H9 (cell line): Measurements from ENCODE around the gene SLIT1. TPM values are rescaled to one million over a fixed set of nuclear protein-coding genes. Genes with fewer than 3 reads are reported as not detected.

Experiments
- DNase-seq: peaks from one replicate; pipeline ENCODE4 v3.0.0-alpha.2; 2017
- H2AFZ ChIP-seq: one replicate; pipeline ENCODE4 v1.6.1; 2013; ENCODE audit warnings: mild to moderate bottlenecking, low read length, control low read depth, moderate library complexity
- H2AK5ac ChIP-seq: 2 replicates; pipeline ENCODE4 v1.6.1; 2013; ENCODE audit warnings: low read length, control low read depth, mixed read lengths; ENCODE audit not compliant: insufficient read length
- H2BK120ac ChIP-seq: one replicate; pipeline ENCODE4 v1.6.1; 2013; ENCODE audit warnings: low read depth, mild to moderate bottlenecking, low read length, control low read depth, inconsistent platforms; ENCODE audit not compliant: poor library complexity, severe bottlenecking
- H2BK12ac ChIP-seq: 2 replicates; pipeline ENCODE4 v1.6.1; 2013; ENCODE audit warnings: low read length, control low read depth, mixed read lengths, low read depth; ENCODE audit not compliant: insufficient read length
- H2BK15ac ChIP-seq: 2 replicates; pipeline ENCODE4 v1.6.1; 2013; ENCODE audit warnings: low read depth, low read length, control low read depth
- H2BK20ac ChIP-seq: one replicate; pipeline ENCODE4 v1.6.1; 2013; ENCODE audit warnings: low read depth, mild to moderate bottlenecking, low read length, control low read depth, inconsistent platforms; ENCODE audit not compliant: poor library complexity, severe bottlenecking
- H2BK5ac ChIP-seq: 2 replicates; pipeline ENCODE4 v1.6.1; 2013; ENCODE audit warnings: low read length, control low read depth, mixed read lengths; ENCODE audit not compliant: insufficient read length
- H3K14ac ChIP-seq: 2 replicates; pipeline ENCODE4 v1.6.1; 2013; ENCODE audit warnings: low read length, control low read depth; ENCODE audit not compliant: insufficient read depth
- H3K18ac ChIP-seq: 2 replicates; pipeline ENCODE4 v1.6.1; 2013; ENCODE audit warnings: low read depth, mild to moderate bottlenecking, mixed read lengths, low read length, control low read depth; ENCODE audit not compliant: insufficient read length
- H3K23ac ChIP-seq: 2 replicates; pipeline ENCODE4 v1.6.1; 2013; ENCODE audit warnings: low read length, control low read depth, mixed read lengths, low read depth; ENCODE audit not compliant: insufficient read length
- H3K23me2 ChIP-seq: 2 replicates; pipeline ENCODE4 v1.6.1; 2013; ENCODE audit warnings: low read depth, mild to moderate bottlenecking, mixed read lengths, low read length, control low read depth; ENCODE audit not compliant: insufficient read length, poor library complexity, severe bottlenecking
- H3K27ac ChIP-seq: 2 replicates; pipeline ENCODE4 v1.5.1; 2013; ENCODE audit warnings: low read length, control low read depth, mixed read lengths, low read depth; ENCODE audit not compliant: insufficient read length
- H3K27me3 ChIP-seq: 2 replicates; pipeline ENCODE4 v1.6.1; 2013; ENCODE audit warnings: low read length, control low read depth, inconsistent platforms; ENCODE audit not compliant: insufficient read depth
- H3K4ac ChIP-seq: 2 replicates; pipeline ENCODE4 v1.6.1; 2013; ENCODE audit warnings: low read depth, mild to moderate bottlenecking, control low read depth, inconsistent platforms, low read length, moderate library complexity
- H3K4me1 ChIP-seq: 2 replicates; pipeline ENCODE4 v1.6.1; 2013; ENCODE audit warnings: low read length, control low read depth, inconsistent platforms; ENCODE audit not compliant: insufficient read depth
- H3K4me2 ChIP-seq: 2 replicates; pipeline ENCODE4 v1.6.1; 2013; ENCODE audit warnings: low read length, control low read depth, mixed read lengths; ENCODE audit not compliant: insufficient read length, insufficient read depth
- H3K56ac ChIP-seq: 2 replicates; pipeline ENCODE4 v1.6.1; 2013; ENCODE audit warnings: low read depth, mild to moderate bottlenecking, mixed read lengths, low read length, control low read depth; ENCODE audit not compliant: insufficient read length
- H3K79me1 ChIP-seq: 2 replicates; pipeline ENCODE4 v1.6.1; 2013; ENCODE audit warnings: low read depth, mild to moderate bottlenecking, moderate library complexity, low read length, control low read depth, inconsistent platforms; ENCODE audit not compliant: insufficient read depth, poor library complexity, severe bottlenecking
- H3K79me2 ChIP-seq: 2 replicates; pipeline ENCODE4 v1.6.1; 2013; ENCODE audit warnings: low read length, control low read depth, inconsistent platforms; ENCODE audit not compliant: insufficient read depth
- H3K9ac ChIP-seq: 2 replicates; pipeline ENCODE4 v1.6.1; 2013; ENCODE audit warnings: low read length, control low read depth, mixed read lengths; ENCODE audit not compliant: insufficient read length; ENCODE audit errors: extremely low read depth
- H3K9me3 ChIP-seq: one replicate; pipeline ENCODE4 v1.6.1; 2013; ENCODE audit warnings: low read depth, low read length, inconsistent platforms; ENCODE audit not compliant: control insufficient read depth
- H3T11ph ChIP-seq: one replicate; pipeline ENCODE4 v1.6.1; 2013; ENCODE audit warnings: mild to moderate bottlenecking, low read length, control low read depth, inconsistent platforms
- H4K20me1 ChIP-seq: one replicate; pipeline ENCODE4 v1.6.1; 2013; ENCODE audit not compliant: control insufficient read depth, insufficient read length, insufficient read depth
- H4K5ac ChIP-seq: 2 replicates; pipeline ENCODE4 v1.6.1; 2013; ENCODE audit warnings: low read depth, mild to moderate bottlenecking, mixed read lengths, low read length, control low read depth; ENCODE audit not compliant: insufficient read length
- H4K8ac ChIP-seq: replicated peaks from 2 replicates; pipeline ENCODE4 v1.6.1; 2013; ENCODE audit warnings: low read length, control low read depth, mixed read lengths, low read depth; ENCODE audit not compliant: insufficient read length
- H4K91ac ChIP-seq: 2 replicates; pipeline ENCODE4 v1.6.1; 2013; ENCODE audit warnings: low read depth, mild to moderate bottlenecking, moderate library complexity, mixed read lengths, low read length, control low read depth; ENCODE audit not compliant: insufficient read length
- H3K27ac Mint-ChIP-seq, 3 experiments: 2 replicates in 2 of 3; 3 replicates in 1 of 3; pipeline ENCODE4 v1.8.0; 2020 to 2021; ENCODE audit warnings: mixed read lengths in 3 of 3, mild to moderate bottlenecking in 1 of 3, moderate library complexity in 1 of 3
- H3K27me3 Mint-ChIP-seq: 2 replicates; pipeline ENCODE4 v1.8.0; 2021; ENCODE audit warnings: low read depth, mild to moderate bottlenecking, moderate library complexity, mixed read lengths
- H3K36me3 Mint-ChIP-seq, 3 experiments: 2 replicates in 2 of 3; 3 replicates in 1 of 3; pipeline ENCODE4 v1.8.0; 2020 to 2021; ENCODE audit warnings: low read depth in 3 of 3, mixed read lengths in 3 of 3; ENCODE audit not compliant: insufficient read depth in 1 of 3
- H3K4me1 Mint-ChIP-seq, 2 experiments: 2 replicates each; pipeline ENCODE4 v1.8.0; 2020; ENCODE audit warnings: mixed read lengths in 2 of 2
- H3K4me3 Mint-ChIP-seq, 2 experiments: 2 replicates in 1 of 2; 3 replicates in 1 of 2; pipeline ENCODE4 v1.8.0; 2020 to 2021; ENCODE audit warnings: mild to moderate bottlenecking in 2 of 2, mixed read lengths in 2 of 2, moderate library complexity in 1 of 2
- H3K9me3 Mint-ChIP-seq, 2 experiments: 2 replicates in 1 of 2; 3 replicates in 1 of 2; pipeline ENCODE4 v1.8.0; 2020; ENCODE audit warnings: mild to moderate bottlenecking in 2 of 2, mixed read lengths in 2 of 2, moderate library complexity in 1 of 2
- WGBS: extraction: QIAGEN DNeasy Blood & Tissue Kit; methylation state at CpG from one replicate; pipeline ENCODE4 v1.1.7; 2013; ENCODE audit warnings: missing lambda C conversion rate, low lambda C conversion rate, mixed read lengths; ENCODE audit not compliant: insufficient read length; ENCODE audit errors: extremely low coverage; 5-methylcytosine and 5-hydroxymethylcytosine counted together
- total RNA-seq: library from RNA; stranded (reverse); gene quantifications from 2 replicates; pipeline ENCODE4 v1.2.1, GENCODE V29; 2021
- TF ChIP-seq, protein P1 (sequence below): fragments of 200-600 bp; sonication (generic); conservative IDR thresholded peaks from 3 replicates; pipeline ENCODE4 v1.8.0; 2021; ENCODE audit warnings: antibody characterized with exemption, mild to moderate bottlenecking

Gene SLIT1
- total RNA-seq, 1 experiment from 2014 or later: 0.57 TPM

DNA sequence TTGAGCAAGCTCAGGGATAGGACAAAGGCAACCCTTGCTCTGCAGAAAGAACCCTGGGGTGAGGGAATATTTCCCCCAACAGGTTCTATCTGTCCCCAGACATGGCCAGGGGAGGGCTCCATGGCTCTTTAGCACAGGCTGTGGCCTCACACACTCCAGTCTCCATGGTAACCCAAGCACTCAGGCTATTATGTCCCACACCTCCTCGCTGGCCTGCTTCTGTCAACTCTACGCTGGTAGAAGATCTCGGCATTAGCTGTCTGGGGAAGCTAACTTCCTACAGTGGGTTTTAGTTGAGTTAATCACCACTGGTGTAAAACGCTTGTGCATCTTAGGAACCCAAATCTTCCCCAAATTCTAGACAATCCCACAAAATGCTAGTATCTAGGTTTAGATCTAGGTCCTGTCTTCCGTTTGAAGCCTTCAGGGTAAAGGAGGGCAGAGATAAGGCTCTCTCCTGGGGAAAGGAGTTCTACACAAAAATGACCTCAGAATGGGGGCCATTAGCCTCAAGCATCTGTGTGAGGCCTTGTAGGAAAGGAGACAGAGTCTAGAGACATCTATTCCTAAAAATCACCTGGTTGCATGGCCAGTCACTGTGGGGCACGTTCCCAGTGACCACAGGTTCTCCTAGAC, 36.7 kb upstream of the SLIT1 start:
- Histone ChIP-seq H3K14ac (no peak overlapping the region), H2BK20ac (no peak overlapping the region), H2BK120ac (no peak overlapping the region), H4K20me1 (no peaks in the 10 kb centered on the region), H4K91ac (no peak overlapping the region), H4K8ac (no peak overlapping the region), H2BK12ac (no peak overlapping the region), H2AFZ (no peak overlapping the region), H3K79me2 (no peaks in the 10 kb centered on the region), H3K23me2 (no peaks in the 10 kb centered on the region), H2BK5ac (no peak overlapping the region), H3K23ac (no peak overlapping the region), H2AK5ac (no peak overlapping the region), H3K27me3 (no peaks in the 10 kb centered on the region), H3K56ac (no peak overlapping the region), H3K18ac (no peak overlapping the region), H3K9me3 (no peaks in the 10 kb centered on the region), H3K79me1 (no peaks in the 10 kb centered on the region), H3K4me1 (0 out of 2 replicates have a peak, but pooled peaks cover 4% of the 10 kb centered on the region), H3K4me2 (no peak overlapping the region), H3T11ph (no peak overlapping the region), H3K9ac (no peak overlapping the region), H2BK15ac (no peak overlapping the region), H4K5ac (no peak overlapping the region), H3K4ac (no peak overlapping the region), H3K27ac (no peak overlapping the region)
- no peaks in the 10 kb centered on the region for H3K27me3 Mint-ChIP-seq
- TF ChIP-seq, protein P1, sequence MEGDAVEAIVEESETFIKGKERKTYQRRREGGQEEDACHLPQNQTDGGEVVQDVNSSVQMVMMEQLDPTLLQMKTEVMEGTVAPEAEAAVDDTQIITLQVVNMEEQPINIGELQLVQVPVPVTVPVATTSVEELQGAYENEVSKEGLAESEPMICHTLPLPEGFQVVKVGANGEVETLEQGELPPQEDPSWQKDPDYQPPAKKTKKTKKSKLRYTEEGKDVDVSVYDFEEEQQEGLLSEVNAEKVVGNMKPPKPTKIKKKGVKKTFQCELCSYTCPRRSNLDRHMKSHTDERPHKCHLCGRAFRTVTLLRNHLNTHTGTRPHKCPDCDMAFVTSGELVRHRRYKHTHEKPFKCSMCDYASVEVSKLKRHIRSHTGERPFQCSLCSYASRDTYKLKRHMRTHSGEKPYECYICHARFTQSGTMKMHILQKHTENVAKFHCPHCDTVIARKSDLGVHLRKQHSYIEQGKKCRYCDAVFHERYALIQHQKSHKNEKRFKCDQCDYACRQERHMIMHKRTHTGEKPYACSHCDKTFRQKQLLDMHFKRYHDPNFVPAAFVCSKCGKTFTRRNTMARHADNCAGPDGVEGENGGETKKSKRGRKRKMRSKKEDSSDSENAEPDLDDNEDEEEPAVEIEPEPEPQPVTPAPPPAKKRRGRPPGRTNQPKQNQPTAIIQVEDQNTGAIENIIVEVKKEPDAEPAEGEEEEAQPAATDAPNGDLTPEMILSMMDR: peak; percentile 28; the same call in 1 of the 3 replicates
- peak; percentile 71 for DNase-seq
- no peak overlapping the region for H3K4me3 Mint-ChIP-seq
- H3K9me3 Mint-ChIP-seq: no peaks in the 10 kb centered on the region
- whole genome bisulfite sequencing: no CpG with 5 or more reads among the region's 6 CpGs
- H3K4me1 Mint-ChIP-seq: peaks cover 13 to 15% of the 10 kb centered on the region in 2 experiments
- H3K36me3 Mint-ChIP-seq: peaks cover 2 to 22% (median 20%) of the 10 kb centered on the region in 3 experiments; a peak in 6 of 7 replicates
- peak overlapping the region in 2 of 3 experiments; percentile 40 to 45; a peak in 2 of 7 replicates for H3K27ac Mint-ChIP-seq
